Astrocyte (in vitro differentiated cells and primary cell): ENCODE measurements around the gene DBI. TPM values are rescaled to one million over a fixed set of nuclear protein-coding genes. Genes with fewer than 3 reads are reported as not detected.
"Not testable (repeated sequence)": the region's sequence is repeated elsewhere in the genome, so short reads cannot be mapped to it uniquely, and the experiment has no call there.

ENCODE experiments used
- DNase-seq: peaks from one replicate; pipeline ENCODE4 v3.0.0-alpha.2; 2010; ENCODE audit warnings: low read depth
- FAIRE-seq: peaks from 2 replicates; lab custom pipeline; 2011; peaks lifted over from hg19 to GRCh38; lab: Jason Lieb, UNC
- H2AFZ ChIP-seq: 2 replicates; pipeline ENCODE4 v1.6.0; 2012; ENCODE audit warnings: low read depth, low read length, inconsistent platforms
- H3K27ac ChIP-seq: 2 replicates; pipeline ENCODE4 v1.5.1; 2011; ENCODE audit warnings: low read depth, low read length, inconsistent platforms
- H3K27me3 ChIP-seq: 2 replicates; pipeline ENCODE4 v1.6.0; 2011; ENCODE audit warnings: low read length, inconsistent platforms; ENCODE audit not compliant: insufficient read depth
- H3K36me3 ChIP-seq: 2 replicates; pipeline ENCODE4 v1.5.1; 2011; ENCODE audit warnings: low read length, inconsistent platforms; ENCODE audit not compliant: insufficient read depth
- H3K4me1 ChIP-seq: 2 replicates; pipeline ENCODE4 v1.5.1; 2011; ENCODE audit warnings: low read length, inconsistent platforms; ENCODE audit not compliant: insufficient read depth
- H3K4me2 ChIP-seq: 2 replicates; pipeline ENCODE4 v1.6.0; 2012; ENCODE audit warnings: low read length, inconsistent platforms
- H3K4me3 ChIP-seq: 2 replicates; pipeline ENCODE4 v1.5.1; 2011; ENCODE audit warnings: low read depth, mild to moderate bottlenecking, low read length, inconsistent platforms; ENCODE audit not compliant: insufficient read depth
- H3K79me2 ChIP-seq: 2 replicates; pipeline ENCODE4 v1.6.0; 2012; ENCODE audit warnings: mild to moderate bottlenecking, low read length, inconsistent platforms; ENCODE audit not compliant: insufficient read depth
- H3K9ac ChIP-seq: 2 replicates; pipeline ENCODE4 v1.6.0; 2012; ENCODE audit warnings: mild to moderate bottlenecking, low read length, inconsistent platforms
- H3K9me3 ChIP-seq: 2 replicates; pipeline ENCODE4 v1.5.1; 2012; ENCODE audit warnings: low read depth, mild to moderate bottlenecking, low read length, inconsistent platforms; ENCODE audit not compliant: insufficient read depth
- H4K20me1 ChIP-seq: 2 replicates; pipeline ENCODE4 v1.6.0; 2012; ENCODE audit warnings: low read length, inconsistent platforms; ENCODE audit not compliant: insufficient read depth
- H3K27ac Mint-ChIP-seq: one replicate; pipeline ENCODE4 v1.8.0; 2021; ENCODE audit warnings: mild to moderate bottlenecking, mixed read lengths; ENCODE audit not compliant: unreplicated experiment
- H3K27me3 Mint-ChIP-seq: one replicate; pipeline ENCODE4 v1.8.0; 2021; ENCODE audit warnings: low read depth, mixed read lengths; ENCODE audit not compliant: unreplicated experiment
- H3K36me3 Mint-ChIP-seq: one replicate; pipeline ENCODE4 v1.8.0; 2021; ENCODE audit warnings: low read depth, mixed read lengths; ENCODE audit not compliant: unreplicated experiment
- H3K4me1 Mint-ChIP-seq: one replicate; pipeline ENCODE4 v1.8.0; 2021; ENCODE audit warnings: low read depth, mixed read lengths; ENCODE audit not compliant: unreplicated experiment
- H3K4me3 Mint-ChIP-seq: one replicate; pipeline ENCODE4 v1.8.0; 2021; ENCODE audit warnings: mild to moderate bottlenecking, moderate library complexity, mixed read lengths; ENCODE audit not compliant: unreplicated experiment
- H3K9me3 Mint-ChIP-seq: one replicate; pipeline ENCODE4 v1.8.0; 2021; ENCODE audit warnings: mild to moderate bottlenecking, mixed read lengths; ENCODE audit not compliant: unreplicated experiment
- CTCF ChIP-seq: IDR thresholded peaks from 2 replicates; pipeline ENCODE4 v1.5.1; 2011; ENCODE audit warnings: low read depth, mild to moderate bottlenecking, inconsistent platforms, low read length, moderate library complexity; ENCODE audit not compliant: insufficient read depth
- EZH2 ChIP-seq: IDR thresholded peaks from 2 replicates; pipeline ENCODE4 v1.6.1; 2012; ENCODE audit warnings: mild to moderate bottlenecking, low read length, inconsistent platforms; ENCODE audit not compliant: insufficient read depth
- total RNA-seq: library from RNA; stranded (reverse); gene quantifications from 2 replicates; pipeline ENCODE4 v1.2.1, GENCODE V29; 2021

The DBI gene
- total RNA-seq, 1 donor from 2014 or later, result 126 TPM

GRCh38 chr2:119376406-119376805 lies 9.6 kb downstream of the DBI start:
- not testable (repeated sequence) for H3K9ac ChIP-seq, H3K27me3 ChIP-seq, H3K27ac Mint-ChIP-seq, H3K4me3 Mint-ChIP-seq, DNase-seq, H3K4me2 ChIP-seq, H3K4me1 Mint-ChIP-seq, H2AFZ ChIP-seq, H3K79me2 ChIP-seq, H3K9me3 ChIP-seq, H3K27ac ChIP-seq, H4K20me1 ChIP-seq, FAIRE-seq, H3K4me3 ChIP-seq, H3K4me1 ChIP-seq
- H3K36me3 ChIP-seq, result peaks cover 18% of the 10 kb centered on the region
- Mint-ChIP-seq H3K27me3 (peaks cover 11% of the 10 kb centered on the region), H3K9me3 (peaks cover 11% of the 10 kb centered on the region), H3K36me3 (peaks cover 31% of the 10 kb centered on the region)

GRCh38 chr2:119376810-119377209 lies 10.0 kb downstream of the DBI start:
- Histone ChIP-seq H3K27ac (no peak overlapping the region), H3K36me3 (peaks cover 14% of the 10 kb centered on the region), H3K4me3 (no peak overlapping the region), H3K9ac (no peak overlapping the region), H3K4me1 (no peaks in the 10 kb centered on the region), H2AFZ (no peak overlapping the region), H3K4me2 (no peak overlapping the region), H3K79me2 (no peaks in the 10 kb centered on the region), H3K9me3 (no peaks in the 10 kb centered on the region), H4K20me1 (no peaks in the 10 kb centered on the region), H3K27me3 (no peaks in the 10 kb centered on the region)
- Mint-ChIP-seq H3K27me3 (peaks cover 12% of the 10 kb centered on the region), H3K27ac (no peak overlapping the region), H3K36me3 (peaks cover 27% of the 10 kb centered on the region), H3K9me3 (peaks cover 11% of the 10 kb centered on the region), H3K4me3 (no peak overlapping the region), H3K4me1 (peaks cover 6% of the 10 kb centered on the region)
- DNase-seq (no peak), FAIRE-seq (no peak)
- TF ChIP-seq EZH2 (no peak), CTCF (no peak)

GRCh38 chr2:119377294-119377992 lies 10.7 kb downstream of the DBI start:
- H3K36me3 Mint-ChIP-seq, result peaks cover 23% of the 10 kb centered on the region
- H3K4me3 Mint-ChIP-seq, result peak overlapping the region; percentile 29
- no peak for TF ChIP-seq CTCF
- TF ChIP-seq EZH2, result no peak
- H3K4me3 ChIP-seq, result no peak overlapping the region
- no peak overlapping the region for H3K9ac ChIP-seq
- no peak overlapping the region for H2AFZ ChIP-seq
- no peaks in the 10 kb centered on the region for H4K20me1 ChIP-seq
- H3K9me3 ChIP-seq, result no peaks in the 10 kb centered on the region
- H3K27ac Mint-ChIP-seq, result no peak overlapping the region
- H3K4me1 Mint-ChIP-seq, result peaks cover 6% of the 10 kb centered on the region
- no peak for FAIRE-seq
- H3K27me3 ChIP-seq, result no peaks in the 10 kb centered on the region
- H3K9me3 Mint-ChIP-seq, result peaks cover 11% of the 10 kb centered on the region
- H3K27ac ChIP-seq, result no peak overlapping the region
- no peak overlapping the region for H3K4me2 ChIP-seq
- H3K27me3 Mint-ChIP-seq, result peaks cover 12% of the 10 kb centered on the region
- no peak for DNase-seq
- H3K4me1 ChIP-seq, result no peaks in the 10 kb centered on the region
- no peaks in the 10 kb centered on the region for H3K79me2 ChIP-seq
- H3K36me3 ChIP-seq, result peaks cover 8% of the 10 kb centered on the region
